IMR-90 (cell line): ENCODE data around the gene CCDC171. TPM values are rescaled to one million over a fixed set of nuclear protein-coding genes. Genes with fewer than 3 reads are reported as not detected.

Experiments
- ATAC-seq: fragments of 200-7000 bp; cut with Tn5 transposase; 2 replicates; pipeline ENCODE4 v1.9.1; 2020; ENCODE audit warnings: low read depth, mild to moderate bottlenecking, moderate library complexity
- BruUV-seq: library from RNA; stranded (reverse); fragments of 400-500 nt; replicated peaks from 2 replicates; lab custom pipeline; 2021; lab: Mats Ljungman, UMichigan
- CTCF ChIA-PET: fragments of 300-600 bp; formaldehyde crosslinking; extraction: SDS; loops from one replicate; lab custom pipeline; 2021; ENCODE audit warnings: antibody characterized with exemption; lab: Yijun Ruan, JAX
- POLR2A ChIA-PET: fragments of 300-600 bp; sonication (Branson Sonifier 250); formaldehyde crosslinking; loops from one replicate; lab custom pipeline; 2022; ENCODE audit warnings: antibody characterized with exemption; ENCODE audit not compliant: unreplicated experiment; lab: Charles Lee
- DNase-seq: peaks from one replicate; pipeline ENCODE4 v3.0.0; 2013
- H2AFZ ChIP-seq: replicated peaks from 2 replicates; pipeline ENCODE3; 2013; ENCODE audit warnings: low read length, mild to moderate bottlenecking; ENCODE audit not compliant: poor library complexity
- H2AK5ac ChIP-seq: 2 replicates; pipeline ENCODE4 v1.6.1; 2013; ENCODE audit warnings: low read depth, low read length, inconsistent platforms
- H2AK9ac ChIP-seq: replicated peaks from 2 replicates; pipeline ENCODE3; 2013; ENCODE audit warnings: mild to moderate bottlenecking, low read depth, low read length, moderate library complexity; ENCODE audit not compliant: poor library complexity
- H2BK120ac ChIP-seq: 2 replicates; pipeline ENCODE4 v1.6.1; 2013; ENCODE audit warnings: low read depth, low read length, inconsistent platforms
- H2BK15ac ChIP-seq: 3 replicates; pipeline ENCODE4 v1.6.1; 2013; ENCODE audit warnings: low read depth, low read length, inconsistent platforms
- H2BK20ac ChIP-seq: 2 replicates; pipeline ENCODE4 v1.6.1; 2013; ENCODE audit warnings: low read depth, mild to moderate bottlenecking, inconsistent platforms, low read length, moderate library complexity
- H2BK5ac ChIP-seq: 2 replicates; pipeline ENCODE4 v1.6.1; 2013; ENCODE audit warnings: mild to moderate bottlenecking, low read depth, low read length, inconsistent platforms; ENCODE audit not compliant: poor library complexity, severe bottlenecking
- H3K14ac ChIP-seq: replicated peaks from 2 replicates; pipeline ENCODE4 v1.6.1; 2013; ENCODE audit warnings: low read depth, low read length, inconsistent platforms
- H3K18ac ChIP-seq: 2 replicates; pipeline ENCODE4 v1.6.1; 2013; ENCODE audit warnings: low read depth, low read length, control low read depth
- H3K23ac ChIP-seq: 2 replicates; pipeline ENCODE4 v1.6.1; 2013; ENCODE audit warnings: low read depth, low read length, inconsistent platforms
- H3K27ac ChIP-seq: 2 replicates; pipeline ENCODE4 v1.5.1; 2013; ENCODE audit warnings: mild to moderate bottlenecking, control low read depth, low read length; ENCODE audit not compliant: insufficient read depth
- H3K27me3 ChIP-seq: 2 replicates; pipeline ENCODE4 v1.6.1; 2013; ENCODE audit warnings: low read length; ENCODE audit not compliant: control insufficient read depth, insufficient read depth
- H3K36me3 ChIP-seq: 2 replicates; pipeline ENCODE4 v1.6.1; 2013; ENCODE audit warnings: low read length, mixed read lengths; ENCODE audit not compliant: control insufficient read depth, insufficient read depth
- H3K4ac ChIP-seq: 2 replicates; pipeline ENCODE4 v1.6.1; 2013; ENCODE audit warnings: low read depth, low read length, inconsistent platforms
- H3K4me1 ChIP-seq: 2 replicates; pipeline ENCODE4 v1.6.1; 2013; ENCODE audit warnings: low read length, mixed read lengths; ENCODE audit not compliant: control insufficient read depth, insufficient read depth
- H3K4me2 ChIP-seq: 2 replicates; pipeline ENCODE4 v1.6.1; 2013; ENCODE audit warnings: low read depth, mild to moderate bottlenecking, control low read depth, low read length, moderate library complexity
- H3K4me3 ChIP-seq: 2 replicates; pipeline ENCODE4 v1.5.1; 2013; ENCODE audit warnings: low read depth, mild to moderate bottlenecking, control low read depth, low read length, moderate library complexity; ENCODE audit not compliant: insufficient read depth
- H3K56ac ChIP-seq: 2 replicates; pipeline ENCODE4 v1.6.1; 2013; ENCODE audit warnings: low read length, inconsistent platforms; ENCODE audit not compliant: insufficient read depth; ENCODE audit errors: extremely low read depth
- H3K79me1 ChIP-seq, 2 experiments: 2 replicates each; pipeline ENCODE4 v1.6.1; 2013; ENCODE audit warnings: low read length in 2 of 2, inconsistent platforms in 1 of 2, low read depth in 1 of 2
- H3K9ac ChIP-seq: 2 replicates; pipeline ENCODE4 v1.6.1; 2013; ENCODE audit warnings: low read depth, low read length, control low read depth
- H3K9me1 ChIP-seq: 2 replicates; pipeline ENCODE4 v1.6.1; 2013; ENCODE audit warnings: low read length, inconsistent platforms; ENCODE audit not compliant: insufficient read depth
- H3K9me3 ChIP-seq: 2 replicates; pipeline ENCODE4 v1.6.1; 2013; ENCODE audit warnings: low read length; ENCODE audit not compliant: control insufficient read depth, insufficient read depth
- H4K20me1 ChIP-seq: 2 replicates; pipeline ENCODE4 v1.6.1; 2013; ENCODE audit warnings: low read length, inconsistent platforms; ENCODE audit not compliant: insufficient read depth
- H4K5ac ChIP-seq: 2 replicates; pipeline ENCODE4 v1.6.1; 2013; ENCODE audit warnings: mild to moderate bottlenecking, low read depth, low read length, control low read depth
- H4K8ac ChIP-seq, 2 experiments: 2 replicates each; pipeline ENCODE4 v1.6.1; 2013; ENCODE audit warnings: low read depth in 2 of 2, low read length in 2 of 2, control low read depth in 1 of 2, inconsistent platforms in 1 of 2
- H4K91ac ChIP-seq: 2 replicates; pipeline ENCODE4 v1.6.1; 2013; ENCODE audit warnings: low read depth, low read length, inconsistent platforms; ENCODE audit not compliant: insufficient read depth
- RCOR1 ChIP-seq: IDR thresholded peaks from 2 replicates; pipeline ENCODE4 v1.6.1; 2012; ENCODE audit warnings: mild to moderate bottlenecking, low read length, improper control_type of control experiment; ENCODE audit not compliant: insufficient replicate concordance
- RFX5 ChIP-seq: IDR thresholded peaks from 2 replicates; pipeline ENCODE4 v1.8.0; 2012; ENCODE audit warnings: low read depth, mild to moderate bottlenecking, low read length, moderate library complexity
- SMC3 ChIP-seq: fragments of 150-350 bp; IDR thresholded peaks from 2 replicates; pipeline ENCODE4 v1.6.1; 2016; ENCODE audit warnings: low read depth, mild to moderate bottlenecking, antibody characterized with exemption, low read length, moderate library complexity
- WGBS, 2 experiments: methylation state at CpG; one replicate each; pipeline versions ENCODE4 v1.1.5 to v1.1.7; 2013; ENCODE audit warnings: missing lambda C conversion rate in 2 of 2; ENCODE audit not compliant: insufficient read length in 1 of 2; ENCODE audit errors: extremely low coverage in 2 of 2; 5-methylcytosine and 5-hydroxymethylcytosine counted together
- dilution Hi-C: fragments of 300-500 bp; cut with HindIII; formaldehyde crosslinking; loops from one replicate; pipeline ENCODE4 v1.14.3; 2018; ENCODE audit warnings: low sequenced_read_pairs; ENCODE audit not compliant: unreplicated experiment
- in situ Hi-C: fragments of 300-500 bp; cut with MboI; formaldehyde crosslinking; loops from 3 replicates; pipeline ENCODE4 v1.14.3; 2019; ENCODE audit warnings: low sequenced_read_pairs, inconsistent platforms, mixed read lengths
- intact Hi-C: fragments of 100-400 bp; cut with micrococcal nuclease; formaldehyde crosslinking; loops from 2 replicates; pipeline ENCODE4 v1.10.0; 2022
- polyA plus RNA-seq, 3 experiments: library from polyadenylated mRNA; depleted of rRNA; stranded (reverse); fragments of >200 nt; gene quantifications; 2 replicates each; pipeline ENCODE4 v1.2.3, GENCODE V29; 2012; ENCODE audit warnings: low replicate concordance in 1 of 3
- total RNA-seq: library from RNA; depleted of rRNA; stranded (reverse); fragments of >200 nt; gene quantifications from 2 replicates; pipeline ENCODE4 v1.2.3, GENCODE V29; 2012

Gene CCDC171
- total and polyA plus RNA-seq, 2 of the 4 experiments (the other 2 are of a cell fraction): 0.63 to 2.2 TPM

- WGBS, 2 experiments: no CpG with 5 or more reads among the region's 1 CpG
- Histone ChIP-seq H3K27me3 (no peaks in the 10 kb centered on the region), H3K27ac (no peak overlapping the region), H4K5ac (no peak overlapping the region), H3K79me1 (no peaks in the 10 kb centered on the region), H3K56ac (no peak overlapping the region), H3K9ac (no peak overlapping the region), H3K18ac (no peak overlapping the region), H4K91ac (no peak overlapping the region), H2BK20ac (no peak overlapping the region), H3K4ac (peak overlapping the region; percentile 37; the same call in 1 of the 2 replicates), H2BK15ac (no peak overlapping the region; the same call in 2 of the 3 replicates), H4K8ac (no peak overlapping the region), H3K14ac (no peak overlapping the region), H2AFZ (no peak overlapping the region), H2BK120ac (peak overlapping the region; percentile 63; the same call in 1 of the 2 replicates), H3K9me3 (peaks cover 6% of the 10 kb centered on the region), H3K4me2 (no peak overlapping the region), H2AK9ac (no peak overlapping the region), H2BK5ac (no peak overlapping the region), H3K9me1 (0 out of 2 replicates have a peak, but pooled peaks cover 2% of the 10 kb centered on the region), H3K23ac (no peak overlapping the region), H3K4me1 (peaks cover 7% of the 10 kb centered on the region; the same call in 1 of the 2 replicates), H2AK5ac (peak overlapping the region; percentile 66; the same call in 1 of the 2 replicates), H3K36me3 (no peaks in the 10 kb centered on the region), H3K4me3 (no peak overlapping the region), H4K20me1 (no peaks in the 10 kb centered on the region)
- in situ Hi-C loops: no loop called here
- DNase-seq: no peak
- CTCF ChIA-PET: no interaction called here
- BruUV-seq: no TSS peak
- dilution Hi-C loops: no loop called here
- intact Hi-C loops: no loop called here
- POLR2A ChIA-PET: no interaction called here
- no peak for TF ChIP-seq SMC3
- TF ChIP-seq RFX5: no peak
- TF ChIP-seq RCOR1: no peak
- ATAC-seq: no peak
Measured at GRCh38 chr9:16013826-16014225, 461.0 kb downstream of the CCDC171 start.
